ENCODE results near the gene SNRNP48. TPM values are rescaled to one million over a fixed set of nuclear protein-coding genes. Genes with fewer than 3 reads are reported as not detected.

Gene SNRNP48
- total and polyA plus RNA-seq, 2 of the 4 experiments (the other 2 are of a cell fraction), result 5.2 to 6.2 TPM

DNA sequence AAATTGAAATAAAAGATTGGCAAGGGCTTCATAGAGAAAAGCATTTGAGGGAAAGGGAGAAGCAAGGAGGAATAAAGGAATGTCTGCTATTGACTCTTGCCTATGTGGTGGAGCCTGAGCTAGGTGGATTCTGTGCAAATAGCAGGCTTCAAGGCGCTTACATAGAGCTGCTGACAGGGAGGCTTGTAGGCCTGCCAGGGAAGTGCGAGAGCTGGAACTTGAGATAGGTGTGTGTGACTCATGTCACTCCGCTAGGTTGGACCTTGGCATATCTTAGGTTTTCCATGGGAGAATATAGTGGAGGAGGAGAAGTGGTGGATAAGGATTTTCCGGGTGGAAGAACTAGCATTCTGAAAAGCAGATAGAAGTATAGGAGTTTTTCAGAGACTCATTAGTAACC is 14.0 kb downstream of the SNRNP48 start:
- H3K18ac ChIP-seq (ENCODE audit: low read depth, low read length), result no peak overlapping the region
- no peak overlapping the region for H3K14ac ChIP-seq (replicated peaks; ENCODE audit: low read depth, low read length)
- H2BK5ac ChIP-seq (ENCODE audit: low read depth, low read length, poor library complexity, severe bottlenecking), result no peak overlapping the region
- H3K36me3 ChIP-seq (ENCODE audit: control insufficient read depth, insufficient read depth, low read length), result peaks cover 27% of the 10 kb centered on the region
- no TSS peak for BruUV-seq (replicated peaks)
- H4K8ac ChIP-seq (ENCODE audit: low read depth in 2 of 2, low read length in 2 of 2), result no peak overlapping the region
- WGBS, 2 experiments (ENCODE audit: extremely low coverage in 2 of 2, insufficient read length in 1 of 2), result 100% methylated on average over 3 of the region's 4 CpGs; no CpG with 5 or more reads in 1 of the 2 experiments
- in situ Hi-C loops (cut with MboI; ENCODE audit: low sequenced_read_pairs), result loop anchor here (25.0 kb wide), 1 partner anchor 917 kb away; no protein-coding TSS in a partner anchor
- peaks cover 4 to 9% of the 10 kb centered on the region in 2 experiments; a peak in 1 of 4 replicates for H3K79me1 ChIP-seq (ENCODE audit: low read depth in 1 of 2, low read length in 2 of 2)
- intact Hi-C loops (cut with micrococcal nuclease), result no loop called here
- CTCF ChIA-PET, result interaction anchor here (0.5 kb wide), 1 partner anchor 118 kb away, joined by 3 read pairs; no protein-coding TSS in a partner anchor
- H2BK120ac ChIP-seq (ENCODE audit: low read depth, low read length), result no peak overlapping the region
- POLR2A ChIA-PET (ENCODE audit: unreplicated experiment), result no interaction called here
- H2AFZ ChIP-seq (replicated peaks; ENCODE audit: low read length, poor library complexity), result no peak overlapping the region
- H3K4me1 ChIP-seq (ENCODE audit: control insufficient read depth, insufficient read depth, low read length), result no peaks in the 10 kb centered on the region
- H2BK20ac ChIP-seq (ENCODE audit: low read depth, low read length), result no peak overlapping the region
- no peak overlapping the region for H3K56ac ChIP-seq (ENCODE audit: extremely low read depth, insufficient read depth, low read length)
- no peak overlapping the region for H4K5ac ChIP-seq (ENCODE audit: low read depth, low read length)
- H3K4ac ChIP-seq (ENCODE audit: low read depth, low read length), result no peak overlapping the region
- no peak overlapping the region for H2AK9ac ChIP-seq (replicated peaks; ENCODE audit: low read depth, low read length, poor library complexity)
- no peak overlapping the region for H3K23ac ChIP-seq (ENCODE audit: low read depth, low read length)
- TF ChIP-seq, protein P1, sequence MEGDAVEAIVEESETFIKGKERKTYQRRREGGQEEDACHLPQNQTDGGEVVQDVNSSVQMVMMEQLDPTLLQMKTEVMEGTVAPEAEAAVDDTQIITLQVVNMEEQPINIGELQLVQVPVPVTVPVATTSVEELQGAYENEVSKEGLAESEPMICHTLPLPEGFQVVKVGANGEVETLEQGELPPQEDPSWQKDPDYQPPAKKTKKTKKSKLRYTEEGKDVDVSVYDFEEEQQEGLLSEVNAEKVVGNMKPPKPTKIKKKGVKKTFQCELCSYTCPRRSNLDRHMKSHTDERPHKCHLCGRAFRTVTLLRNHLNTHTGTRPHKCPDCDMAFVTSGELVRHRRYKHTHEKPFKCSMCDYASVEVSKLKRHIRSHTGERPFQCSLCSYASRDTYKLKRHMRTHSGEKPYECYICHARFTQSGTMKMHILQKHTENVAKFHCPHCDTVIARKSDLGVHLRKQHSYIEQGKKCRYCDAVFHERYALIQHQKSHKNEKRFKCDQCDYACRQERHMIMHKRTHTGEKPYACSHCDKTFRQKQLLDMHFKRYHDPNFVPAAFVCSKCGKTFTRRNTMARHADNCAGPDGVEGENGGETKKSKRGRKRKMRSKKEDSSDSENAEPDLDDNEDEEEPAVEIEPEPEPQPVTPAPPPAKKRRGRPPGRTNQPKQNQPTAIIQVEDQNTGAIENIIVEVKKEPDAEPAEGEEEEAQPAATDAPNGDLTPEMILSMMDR (conservative IDR thresholded peaks at IDR 0.05; ENCODE audit: low read depth, low read length), result no peak
- dilution Hi-C loops (cut with HindIII; ENCODE audit: low sequenced_read_pairs, unreplicated experiment), result no loop called here
- no peak overlapping the region for H2AK5ac ChIP-seq (ENCODE audit: low read depth, low read length)
- H3K4me3 ChIP-seq (ENCODE audit: insufficient read depth, low read depth, low read length), result no peak overlapping the region
- no peaks in the 10 kb centered on the region for H3K9me1 ChIP-seq (ENCODE audit: insufficient read depth, low read length)
- no peak overlapping the region for H3K27ac ChIP-seq (ENCODE audit: insufficient read depth, low read length)
- H3K4me2 ChIP-seq (ENCODE audit: low read depth, low read length), result no peak overlapping the region
- no peaks in the 10 kb centered on the region for H3K27me3 ChIP-seq (ENCODE audit: control insufficient read depth, insufficient read depth, low read length)
- H3K9me3 ChIP-seq (ENCODE audit: control insufficient read depth, insufficient read depth, low read length), result no peaks in the 10 kb centered on the region
- H4K20me1 ChIP-seq (ENCODE audit: insufficient read depth, low read length), result no peaks in the 10 kb centered on the region
- H4K91ac ChIP-seq (ENCODE audit: insufficient read depth, low read depth, low read length), result no peak overlapping the region
- DNase-seq (no peak), ATAC-seq (ENCODE audit: low read depth) (no peak)
- no peak overlapping the region for H2BK15ac ChIP-seq (ENCODE audit: low read depth, low read length)
- H3K9ac ChIP-seq (ENCODE audit: low read depth, low read length), result no peak overlapping the region
